ENCODE results near the gene VPS11.
"Not testable (repeated sequence)": the region's sequence is repeated elsewhere in the genome, so short reads cannot be mapped to it uniquely, and the experiment has no call there.

DNA sequence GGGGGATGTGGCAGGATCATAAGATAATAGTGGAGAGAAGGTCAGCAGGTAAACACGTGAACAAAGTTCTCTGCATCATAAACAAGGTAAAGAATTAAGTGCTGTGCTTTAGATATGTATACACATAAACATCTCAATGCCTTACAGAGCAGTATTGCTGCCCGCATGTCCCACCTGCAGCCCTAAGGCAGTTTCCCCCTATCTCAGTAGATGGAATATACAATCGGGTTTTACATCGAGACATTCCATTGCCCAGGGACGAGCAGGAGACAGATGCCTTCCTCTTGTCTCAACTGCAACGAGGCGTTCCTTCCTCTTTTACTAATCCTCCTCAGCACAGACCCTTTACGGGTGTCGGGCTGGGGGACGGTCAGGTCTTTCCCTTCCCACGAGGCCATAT lies 28.1 kb upstream of the VPS11 start:
- not testable (repeated sequence) for TF ChIP-seq ETV6 (CRISPR knock-in tag; IDR thresholded peaks at IDR 0.05); ATF2 (CRISPR knock-in tag; IDR thresholded peaks at IDR 0.05; ENCODE audit: borderline replicate concordance, low read depth); FOXP4 (CRISPR knock-in tag; IDR thresholded peaks at IDR 0.05)
- TF ChIP-seq, protein P1, sequence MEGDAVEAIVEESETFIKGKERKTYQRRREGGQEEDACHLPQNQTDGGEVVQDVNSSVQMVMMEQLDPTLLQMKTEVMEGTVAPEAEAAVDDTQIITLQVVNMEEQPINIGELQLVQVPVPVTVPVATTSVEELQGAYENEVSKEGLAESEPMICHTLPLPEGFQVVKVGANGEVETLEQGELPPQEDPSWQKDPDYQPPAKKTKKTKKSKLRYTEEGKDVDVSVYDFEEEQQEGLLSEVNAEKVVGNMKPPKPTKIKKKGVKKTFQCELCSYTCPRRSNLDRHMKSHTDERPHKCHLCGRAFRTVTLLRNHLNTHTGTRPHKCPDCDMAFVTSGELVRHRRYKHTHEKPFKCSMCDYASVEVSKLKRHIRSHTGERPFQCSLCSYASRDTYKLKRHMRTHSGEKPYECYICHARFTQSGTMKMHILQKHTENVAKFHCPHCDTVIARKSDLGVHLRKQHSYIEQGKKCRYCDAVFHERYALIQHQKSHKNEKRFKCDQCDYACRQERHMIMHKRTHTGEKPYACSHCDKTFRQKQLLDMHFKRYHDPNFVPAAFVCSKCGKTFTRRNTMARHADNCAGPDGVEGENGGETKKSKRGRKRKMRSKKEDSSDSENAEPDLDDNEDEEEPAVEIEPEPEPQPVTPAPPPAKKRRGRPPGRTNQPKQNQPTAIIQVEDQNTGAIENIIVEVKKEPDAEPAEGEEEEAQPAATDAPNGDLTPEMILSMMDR (IDR thresholded peaks at IDR 0.05) = not testable (repeated sequence)
- TF ChIP-seq, protein P2, sequence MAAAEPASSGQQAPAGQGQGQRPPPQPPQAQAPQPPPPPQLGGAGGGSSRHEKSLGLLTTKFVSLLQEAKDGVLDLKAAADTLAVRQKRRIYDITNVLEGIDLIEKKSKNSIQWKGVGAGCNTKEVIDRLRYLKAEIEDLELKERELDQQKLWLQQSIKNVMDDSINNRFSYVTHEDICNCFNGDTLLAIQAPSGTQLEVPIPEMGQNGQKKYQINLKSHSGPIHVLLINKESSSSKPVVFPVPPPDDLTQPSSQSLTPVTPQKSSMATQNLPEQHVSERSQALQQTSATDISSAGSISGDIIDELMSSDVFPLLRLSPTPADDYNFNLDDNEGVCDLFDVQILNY (CRISPR knock-in tag; IDR thresholded peaks at IDR 0.05) = not testable (repeated sequence)

All from WTC11 (cell line).